ENCODE data around the gene CD74.

Gene CD74

DNA sequence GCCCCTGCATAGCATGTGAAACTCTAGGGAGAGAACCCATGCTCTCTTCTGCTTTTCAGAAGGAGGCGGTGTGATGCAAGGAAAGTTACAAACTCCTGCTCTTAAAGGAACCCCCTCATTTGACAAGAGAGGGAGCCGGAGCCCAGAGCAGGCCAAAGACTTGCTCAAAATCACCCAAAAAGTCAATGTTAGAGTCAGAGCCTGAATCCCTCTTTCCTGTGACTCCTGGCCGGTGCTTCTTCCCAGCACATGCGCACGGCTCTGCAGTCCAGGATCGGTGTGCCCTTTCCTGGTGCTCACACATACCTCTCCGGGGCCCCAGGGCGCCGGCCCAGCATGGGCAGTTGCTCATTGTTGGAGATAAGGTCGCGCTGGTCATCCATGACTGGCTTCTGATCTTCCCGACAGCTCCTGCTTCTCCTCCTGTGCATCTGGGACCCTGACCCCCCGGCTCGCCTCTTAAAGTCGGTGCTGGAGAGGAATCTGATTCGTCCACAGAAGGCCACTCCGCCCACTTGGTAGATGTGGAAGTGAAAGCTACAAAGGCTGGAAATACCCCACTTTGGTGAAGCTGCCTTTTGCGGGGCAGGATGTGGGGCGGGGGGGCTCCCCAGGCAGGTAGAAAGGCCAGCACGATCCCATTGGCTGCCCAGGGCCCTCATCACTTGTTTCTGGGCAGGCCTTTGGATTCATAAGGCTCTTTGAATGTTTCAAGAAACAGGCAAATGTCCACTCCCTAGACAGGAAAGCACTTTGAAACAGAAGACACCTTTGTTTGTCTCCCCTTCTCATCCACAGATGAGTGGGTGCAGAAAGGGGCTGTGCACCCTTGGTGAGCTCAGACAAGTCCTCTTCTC lies at the start of gene CD74:
Gene CD74 (minus strand): TSS at position 592 of the 857 bp plus-strand sequence. CDS start 161 bp downstream, at position 431.
- in situ Hi-C loops (cut with MboI; ENCODE audit: low sequenced_read_pairs) = no loop called here

DNA sequence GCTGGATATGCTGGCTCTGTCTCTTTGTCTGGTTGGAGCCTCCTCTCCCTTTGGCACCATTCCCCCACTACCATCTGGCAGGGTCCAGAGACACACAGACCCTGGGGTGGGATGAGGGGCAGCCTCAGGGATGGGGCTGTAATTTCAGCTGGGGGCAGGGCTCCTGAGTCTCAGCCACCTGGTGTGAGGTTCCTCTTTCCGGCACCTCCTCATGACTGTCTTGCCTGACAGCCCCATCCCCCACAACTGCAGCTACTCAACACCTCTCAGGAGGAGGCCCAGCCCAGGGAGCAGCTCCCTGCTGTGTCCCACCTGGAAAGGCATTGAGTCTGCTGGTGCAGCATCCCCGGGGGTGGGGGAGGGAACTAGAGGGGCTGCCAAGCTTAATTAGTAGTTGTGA lies 48.5 kb upstream of the CD74 start:
- in situ Hi-C loops (cut with MboI; ENCODE audit: low sequenced_read_pairs) = no loop called here

DNA sequence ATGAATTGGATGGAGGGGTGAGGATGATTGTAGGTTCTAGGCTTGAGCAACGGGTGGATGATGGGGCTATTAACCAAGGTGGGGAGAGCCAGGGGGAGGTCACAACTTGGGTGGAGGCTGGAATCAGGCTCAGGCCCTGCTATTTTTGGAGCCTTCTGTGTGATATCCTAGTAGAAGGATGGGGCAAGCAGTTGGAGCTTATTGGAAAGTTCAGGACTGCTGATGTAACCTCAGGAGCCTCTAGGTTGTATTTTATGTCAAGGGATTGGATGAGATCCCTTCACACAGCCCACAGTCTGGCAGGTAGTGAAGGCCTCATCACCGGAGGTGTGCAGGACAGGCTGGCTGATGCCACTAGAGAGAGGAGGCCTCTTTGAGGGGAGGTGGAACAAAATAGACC lies 48.1 kb upstream of the CD74 start:
- in situ Hi-C loops (cut with MboI; ENCODE audit: low sequenced_read_pairs) = no loop called here

DNA sequence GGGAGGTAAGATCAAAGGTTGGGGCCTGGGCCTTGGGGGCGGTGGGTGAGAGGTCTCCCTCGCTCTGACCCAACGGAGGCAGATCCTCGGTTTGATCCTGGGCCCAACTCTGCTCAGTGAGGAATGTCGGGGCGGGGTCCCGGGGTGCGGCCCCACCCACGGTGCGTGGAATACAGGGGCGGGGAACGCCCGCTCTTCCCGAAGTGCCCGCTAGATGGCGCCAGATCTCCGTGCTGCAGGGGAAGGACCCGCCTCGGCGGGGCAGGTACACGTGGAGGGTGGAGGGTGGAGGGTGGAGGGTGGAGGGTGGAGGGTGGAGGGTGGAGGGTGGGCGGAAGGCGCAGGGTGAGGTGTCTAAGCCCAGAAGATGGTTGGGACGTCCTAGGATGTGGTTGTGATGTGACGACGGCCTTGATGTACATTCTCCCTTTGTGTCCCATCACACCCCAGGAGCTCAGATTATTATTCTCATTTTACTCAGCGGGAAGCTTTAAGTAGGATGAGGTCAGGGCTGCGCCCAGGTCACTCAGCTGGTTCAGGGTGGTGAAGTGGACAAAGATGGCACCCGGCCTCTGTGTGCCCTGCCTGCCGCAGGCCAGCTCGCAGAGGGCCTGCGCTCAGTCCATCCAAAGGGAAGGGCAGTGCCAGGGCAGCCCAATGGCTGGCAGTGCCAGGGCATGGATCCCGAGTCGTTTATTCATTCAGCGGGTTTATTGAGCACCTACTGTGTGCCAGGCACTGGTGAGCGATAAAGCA lies 46.3 kb upstream of the CD74 start:
- in situ Hi-C loops (cut with MboI; ENCODE audit: low sequenced_read_pairs) = loop anchor here (10.0 kb wide), 1 partner anchor 86 kb away; no protein-coding TSS in a partner anchor

DNA sequence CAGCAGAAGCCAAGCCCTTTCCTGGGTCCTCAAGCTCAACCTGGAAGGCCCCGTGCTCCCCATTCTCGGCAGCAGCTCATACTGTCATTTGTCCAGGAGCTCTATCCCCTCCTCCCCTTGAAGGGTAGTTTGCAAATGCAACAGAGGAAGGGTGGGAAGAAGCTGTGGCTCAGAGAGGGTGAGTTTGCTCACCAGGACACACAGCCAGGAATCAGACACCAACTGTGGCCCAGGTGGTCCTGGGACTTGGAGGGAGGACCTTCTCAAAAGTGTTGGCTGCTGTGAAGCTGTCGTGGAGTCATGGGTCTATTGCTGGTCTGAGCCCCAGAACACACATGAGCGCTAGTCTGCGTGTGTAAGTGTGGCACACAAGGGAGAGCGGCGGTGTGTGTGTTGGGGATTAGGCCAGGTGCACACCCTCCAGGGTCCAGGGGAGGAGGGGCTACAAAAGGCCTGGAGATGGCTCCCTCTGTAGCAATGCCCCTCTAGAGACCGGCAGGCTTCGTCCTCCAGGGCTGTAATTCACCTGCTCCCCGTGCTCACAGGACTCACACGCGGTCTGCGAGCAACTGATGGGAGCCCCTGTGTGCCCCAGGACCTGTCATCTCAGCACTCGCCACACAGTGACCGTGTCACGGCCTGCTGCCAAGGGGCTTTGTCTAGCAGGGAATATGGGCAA lies 45.0 kb upstream of the CD74 start:
- in situ Hi-C loops (cut with MboI; ENCODE audit: low sequenced_read_pairs) = loop anchor here (10.0 kb wide), 1 partner anchor 87 kb away; no protein-coding TSS in a partner anchor

DNA sequence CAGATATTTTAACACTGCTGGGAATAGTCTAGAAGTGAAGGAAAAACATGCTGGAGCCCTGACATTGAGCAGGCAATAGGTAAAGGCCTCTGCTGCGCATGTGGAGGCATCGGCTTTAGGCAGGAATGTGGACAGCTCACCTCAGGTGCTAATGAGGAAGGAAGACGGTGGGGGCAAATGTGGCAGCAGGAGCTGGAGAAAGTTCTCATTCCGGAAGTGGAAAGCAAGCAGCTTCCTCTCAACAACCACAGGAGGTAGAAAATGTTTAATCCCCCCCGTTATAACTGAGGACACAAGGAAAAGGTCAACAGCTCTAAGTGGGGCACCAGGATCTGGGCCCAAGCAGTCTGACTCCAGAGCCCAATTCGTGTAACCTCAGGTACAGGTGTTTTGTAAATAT lies 44.4 kb upstream of the CD74 start:
- in situ Hi-C loops (cut with MboI; ENCODE audit: low sequenced_read_pairs) = loop anchor here (10.0 kb wide), 1 partner anchor 88 kb away; no protein-coding TSS in a partner anchor

DNA sequence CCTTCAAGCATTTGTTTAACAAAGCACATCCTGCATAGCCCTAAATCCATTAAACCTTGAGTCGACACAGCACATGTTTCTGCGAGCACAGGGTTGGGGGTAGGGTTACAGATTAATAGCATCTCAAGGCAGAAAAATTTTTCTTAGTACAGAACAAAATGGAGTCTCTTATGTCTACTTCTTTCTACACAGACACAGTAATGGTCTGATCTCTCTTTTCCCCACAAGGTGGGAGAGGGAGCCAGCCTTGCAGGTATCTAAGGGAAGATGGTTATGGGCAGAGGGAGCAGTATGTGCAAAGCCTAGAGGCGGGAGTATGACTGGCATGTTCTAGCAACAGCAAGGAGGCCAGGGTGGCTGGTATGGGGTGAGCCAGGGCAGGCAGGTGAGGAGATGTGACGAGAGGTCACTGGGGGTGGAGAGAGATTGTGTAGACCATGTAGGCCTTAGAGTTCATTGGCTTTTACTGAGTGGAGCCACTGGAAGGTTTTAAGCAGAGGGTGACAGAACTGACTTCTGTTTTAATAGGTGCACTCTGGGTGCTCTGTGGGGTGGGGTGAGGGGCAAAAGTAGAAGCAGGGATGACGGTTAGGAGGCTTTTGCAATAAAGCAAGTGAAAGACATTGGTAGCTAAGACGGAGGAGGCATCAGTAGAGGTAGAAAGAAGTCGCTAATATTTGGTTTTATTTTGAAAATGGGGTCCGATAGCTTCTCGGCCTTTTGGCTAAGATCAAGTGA lies 42.0 kb upstream of the CD74 start:
- in situ Hi-C loops (cut with MboI; ENCODE audit: low sequenced_read_pairs) = loop anchor here (10.0 kb wide), 1 partner anchor 90 kb away; no protein-coding TSS in a partner anchor

DNA sequence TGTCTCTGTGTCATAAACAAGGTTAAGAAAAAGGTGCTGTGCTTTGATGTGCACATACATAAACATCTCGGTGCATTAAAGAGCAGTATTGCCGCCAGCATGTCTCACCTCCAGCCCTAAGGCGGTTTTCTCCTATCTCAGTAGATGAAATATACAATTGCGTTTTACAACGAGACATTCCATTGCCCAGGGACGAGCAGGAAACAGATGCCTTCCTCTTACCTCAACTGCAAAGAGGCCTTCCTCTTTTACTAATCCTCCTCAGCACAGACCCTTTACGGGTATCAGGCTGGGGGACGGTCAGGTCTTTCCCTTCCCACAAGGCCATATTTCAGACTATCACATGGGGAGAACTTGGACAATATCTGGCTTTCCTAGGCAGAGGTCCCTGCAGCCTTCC lies 41.3 kb upstream of the CD74 start:
- in situ Hi-C loops (cut with MboI; ENCODE audit: low sequenced_read_pairs) = loop anchor here (10.0 kb wide), 1 partner anchor 91 kb away; no protein-coding TSS in a partner anchor

DNA sequence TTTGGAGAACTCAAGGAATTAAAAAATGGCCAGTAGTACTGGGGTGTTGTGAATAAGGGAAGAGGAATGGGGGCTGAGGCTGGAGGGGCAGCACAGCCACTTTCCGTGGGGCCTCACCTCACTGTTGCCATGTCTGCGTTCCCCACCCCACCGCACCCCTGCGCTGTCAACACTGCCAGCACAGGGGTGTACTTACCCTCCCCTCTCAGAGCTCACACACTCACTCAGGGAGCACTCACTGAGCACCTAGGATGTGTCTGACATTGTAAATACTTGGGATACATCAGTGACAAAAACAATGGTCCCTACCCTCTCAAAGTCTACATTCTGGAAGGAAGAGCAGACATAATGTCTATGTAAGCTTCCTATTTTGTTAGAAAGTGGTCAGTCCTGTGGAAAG lies 40.2 kb upstream of the CD74 start:
- in situ Hi-C loops (cut with MboI; ENCODE audit: low sequenced_read_pairs) = loop anchor here (10.0 kb wide), 1 partner anchor 92 kb away; no protein-coding TSS in a partner anchor

DNA sequence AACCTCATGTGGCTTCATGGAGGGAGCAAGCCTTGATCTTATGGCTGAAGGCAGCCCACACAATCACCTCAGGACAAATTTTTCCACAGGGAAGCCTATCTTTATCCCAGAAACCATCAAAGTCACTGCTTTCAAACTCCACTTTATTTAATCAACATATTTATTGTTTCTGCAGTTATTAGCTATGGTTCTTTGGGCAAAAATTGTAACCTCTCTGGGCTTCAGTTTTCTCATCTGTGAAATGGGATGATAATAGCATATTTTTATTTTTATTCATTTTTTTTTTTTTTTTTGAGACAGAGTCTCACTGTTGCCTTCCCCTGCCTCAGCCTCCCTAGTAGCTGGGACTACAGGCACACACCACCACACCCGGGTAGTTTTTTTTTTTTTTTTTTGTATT lies 38.9 kb upstream of the CD74 start:
- in situ Hi-C loops (cut with MboI; ENCODE audit: low sequenced_read_pairs) = loop anchor here (10.0 kb wide), 1 partner anchor 93 kb away; no protein-coding TSS in a partner anchor

DNA sequence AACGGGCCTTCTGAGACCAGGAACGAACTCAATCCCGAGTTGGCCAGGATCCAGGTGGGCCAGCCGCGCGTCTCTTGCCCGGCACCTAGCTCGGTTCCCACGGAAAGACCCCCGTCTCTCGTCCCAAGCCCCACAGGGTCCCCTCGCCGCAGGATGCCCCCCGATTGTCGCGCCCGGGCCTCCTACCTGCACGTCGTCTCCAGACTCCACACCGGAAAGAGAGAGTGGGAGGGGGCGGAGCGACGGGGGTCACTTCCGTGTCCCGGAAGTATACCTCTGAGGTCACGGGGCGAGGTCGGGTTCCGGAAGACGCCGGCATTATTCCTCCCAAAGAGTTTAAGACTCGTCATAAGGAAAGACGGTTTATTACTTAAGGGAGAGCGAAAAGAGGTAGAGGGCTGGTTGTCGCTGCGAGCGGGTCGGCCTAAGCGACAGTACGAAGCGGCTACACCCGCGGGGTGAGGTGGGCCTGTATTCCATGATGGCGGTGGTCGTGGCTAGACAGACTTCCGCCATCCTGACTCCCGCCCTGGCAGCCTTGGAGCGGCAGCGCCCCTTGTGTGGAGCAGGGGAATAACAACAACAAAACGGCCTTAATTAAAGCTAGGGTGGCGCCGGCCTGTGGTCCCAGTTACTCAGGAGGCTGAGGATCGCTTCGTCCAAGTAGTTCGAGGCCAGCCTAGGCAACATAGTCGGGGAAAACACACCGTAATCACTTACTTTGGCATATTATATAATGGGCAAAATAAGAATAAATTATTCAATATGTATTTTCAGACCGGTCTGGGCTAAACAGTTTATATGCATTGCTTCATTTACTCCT lies 37.0 kb upstream of the CD74 start, which contains the start of gene RPS14:
Gene RPS14 (minus strand): TSS at position 223 of the 823 bp plus-strand sequence. CDS start 2,006 bp downstream, outside the sequence.
- in situ Hi-C loops (cut with MboI; ENCODE audit: low sequenced_read_pairs) = loop anchor here (10.0 kb wide), 1 partner anchor 95 kb away; no protein-coding TSS in a partner anchor

DNA sequence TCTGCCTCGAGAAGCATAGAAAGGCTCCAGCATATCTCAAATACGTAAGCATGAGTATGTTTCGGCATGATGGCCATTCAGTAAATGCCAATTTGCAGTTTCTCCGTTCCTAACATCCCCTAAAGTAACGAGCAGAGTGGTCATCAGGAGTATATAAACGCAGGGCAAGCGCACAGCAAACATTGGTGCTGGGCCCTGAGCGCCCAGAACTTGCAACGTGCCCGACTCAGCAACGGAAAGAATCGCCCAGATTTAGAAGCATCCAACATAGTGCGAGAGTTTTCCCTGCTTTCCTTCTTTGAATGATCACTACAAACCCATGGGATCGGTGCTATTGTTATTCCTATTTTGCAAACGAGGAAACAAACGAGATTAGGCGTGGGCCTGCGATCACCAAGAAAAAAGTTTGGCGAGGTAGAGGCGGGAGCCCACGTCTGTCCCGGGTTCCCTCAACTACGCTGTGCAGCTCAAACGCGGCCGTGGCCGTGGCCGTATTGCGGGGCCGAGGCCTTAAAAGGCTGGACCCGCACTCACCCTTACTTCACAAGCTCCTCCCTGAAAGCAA lies 36.3 kb upstream of the CD74 start:
- in situ Hi-C loops (cut with MboI; ENCODE audit: low sequenced_read_pairs) = no loop called here

DNA sequence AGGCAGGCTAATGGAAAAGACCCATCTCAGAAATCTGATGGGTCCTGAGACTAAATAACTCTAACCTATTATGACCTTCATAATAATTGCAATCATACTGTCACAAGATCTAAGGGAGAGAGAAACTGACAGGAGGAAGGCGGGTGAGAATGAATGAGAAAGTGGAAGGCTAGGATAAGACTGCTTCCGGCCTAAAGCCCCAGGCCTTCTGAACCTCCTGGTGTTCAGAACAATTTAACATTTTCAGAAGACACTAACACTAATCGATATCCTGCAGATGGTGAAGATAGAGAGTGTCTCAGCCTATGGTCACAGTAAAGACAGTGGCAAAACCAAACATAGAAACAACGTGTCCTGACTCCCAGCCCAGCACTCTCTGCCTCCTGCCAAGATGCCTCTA lies 35.6 kb upstream of the CD74 start:
- in situ Hi-C loops (cut with MboI; ENCODE audit: low sequenced_read_pairs) = no loop called here

DNA sequence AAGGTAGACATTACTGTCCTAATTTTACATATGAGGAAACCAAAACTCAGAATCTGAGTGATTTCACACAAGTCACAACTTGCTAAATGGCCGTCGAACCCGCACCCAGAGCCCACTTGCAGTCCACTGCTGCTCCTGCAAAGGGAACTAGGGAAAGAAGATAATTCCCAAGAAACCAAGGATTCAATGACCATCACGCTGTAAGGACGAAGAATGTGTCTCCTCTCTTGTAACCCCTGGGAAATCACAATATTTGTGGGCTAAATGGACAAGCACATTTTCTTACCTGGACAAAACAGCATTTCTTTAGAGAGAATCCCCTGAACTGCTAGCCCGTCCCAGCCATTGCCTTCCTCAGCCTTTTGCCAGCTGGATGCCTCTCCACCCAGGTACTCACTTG lies 34.5 kb upstream of the CD74 start:
- in situ Hi-C loops (cut with MboI; ENCODE audit: low sequenced_read_pairs) = no loop called here

DNA sequence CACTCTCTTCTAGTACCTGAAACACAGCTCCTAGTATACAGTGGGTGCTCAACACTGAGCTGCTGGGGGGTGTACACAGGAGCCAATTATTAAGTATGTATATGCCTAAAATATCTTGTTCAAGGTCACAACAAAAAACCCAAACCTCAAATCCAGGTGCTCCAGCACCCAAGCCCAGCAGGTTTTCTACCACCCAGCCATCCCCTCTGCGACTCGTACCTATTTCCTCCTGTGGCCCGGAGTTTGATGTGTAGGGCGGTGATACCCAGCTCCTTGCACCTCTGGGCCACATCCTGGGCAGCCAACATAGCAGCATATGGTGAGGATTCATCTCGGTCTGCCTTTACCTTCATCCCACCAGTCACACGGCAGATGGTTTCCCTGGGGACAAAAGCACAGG lies 33.9 kb upstream of the CD74 start:
- in situ Hi-C loops (cut with MboI; ENCODE audit: low sequenced_read_pairs) = no loop called here

DNA sequence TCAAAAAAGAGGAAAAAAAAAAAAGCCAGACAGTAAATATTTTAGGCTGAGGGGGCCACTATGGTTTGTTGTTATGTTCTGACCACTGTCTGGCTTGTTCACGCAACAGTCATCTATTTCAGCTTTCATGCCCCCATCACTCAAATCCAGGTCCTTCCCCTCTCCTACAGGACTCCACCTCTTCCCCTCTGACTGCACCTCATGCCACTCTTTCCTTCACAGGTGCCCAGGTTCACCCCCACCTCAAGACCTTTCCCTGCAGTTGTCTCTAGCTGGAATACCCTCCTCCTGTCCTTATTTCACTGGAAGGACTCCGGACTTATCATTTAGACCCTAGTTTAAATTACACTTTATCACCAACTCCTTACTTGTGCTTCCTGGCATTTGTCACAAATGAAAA lies 33.4 kb upstream of the CD74 start:
- in situ Hi-C loops (cut with MboI; ENCODE audit: low sequenced_read_pairs) = no loop called here

DNA sequence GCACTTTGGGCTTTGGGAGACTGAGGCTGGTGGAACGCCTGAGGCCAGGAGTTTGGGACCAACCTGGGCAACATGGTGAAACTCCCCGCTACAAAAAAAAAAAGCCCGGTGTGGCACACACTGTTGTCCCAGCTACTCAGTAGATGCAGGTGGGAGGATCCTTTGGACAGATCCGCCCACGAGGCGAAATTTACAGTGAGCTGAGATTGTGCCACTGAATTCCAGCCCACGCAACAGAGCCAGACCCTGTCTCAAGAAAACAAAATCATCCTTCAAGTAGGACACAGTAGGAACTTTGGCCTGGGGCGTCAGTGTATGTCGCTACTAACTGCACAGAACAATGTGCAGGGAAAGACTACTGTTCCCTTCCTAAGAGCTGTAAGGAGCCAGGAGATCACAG lies 32.1 kb upstream of the CD74 start:
- in situ Hi-C loops (cut with MboI; ENCODE audit: low sequenced_read_pairs) = no loop called here

DNA sequence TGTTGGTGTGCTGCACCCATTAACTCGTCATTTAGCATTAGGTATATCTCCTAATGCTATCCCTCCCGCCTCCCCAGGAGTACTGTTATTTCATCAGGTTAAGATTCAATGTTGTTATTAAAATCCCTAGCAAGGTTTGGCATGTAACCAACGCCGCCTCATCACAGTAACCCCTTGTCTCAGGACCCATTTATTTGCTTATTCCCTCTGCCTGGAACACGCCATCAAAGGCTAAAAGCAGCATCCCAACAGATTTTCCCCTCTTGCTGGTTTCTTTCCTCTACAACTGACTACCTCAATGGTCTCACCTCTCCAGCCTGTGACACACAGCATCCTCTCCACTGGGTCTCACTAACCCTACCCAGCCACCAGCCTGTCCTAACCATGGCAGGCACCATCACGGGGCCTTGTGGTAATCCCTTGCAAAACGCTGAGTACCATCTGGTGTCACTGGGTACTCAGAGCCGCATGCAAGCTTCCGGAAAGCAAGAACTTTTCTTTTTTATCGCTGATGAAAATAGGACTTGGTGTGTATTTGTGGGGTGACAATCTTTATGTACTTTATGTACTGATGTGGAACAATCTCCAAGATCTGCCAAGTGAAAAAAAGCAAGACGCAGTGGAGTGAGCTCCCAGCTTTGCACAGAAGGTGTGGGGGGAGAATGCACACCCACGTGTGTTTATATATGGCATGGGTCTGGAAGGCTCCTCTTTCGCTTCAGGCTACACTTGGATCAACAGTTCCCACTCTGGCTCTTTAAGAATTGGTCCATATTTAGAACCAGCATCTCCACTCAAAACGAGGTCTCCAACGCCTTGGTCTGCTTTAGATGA lies 30.7 kb upstream of the CD74 start:
- in situ Hi-C loops (cut with MboI; ENCODE audit: low sequenced_read_pairs) = no loop called here
